B cell (primary cell): ENCODE data around the gene TMSB4X. TPM values are rescaled to one million over a fixed set of nuclear protein-coding genes. Genes with fewer than 3 reads are reported as not detected.
A peak's percentile ranks its signal among the peaks of the same experiment; 100 is the strongest.

Experiments
- ATAC-seq: fragments of 200-7000 bp; cut with Tn5 transposase; one replicate; pipeline ENCODE4 v1.10.0; 2021; ENCODE audit warnings: low read depth, mild to moderate bottlenecking, moderate number of reproducible peaks, moderate library complexity
- CTCF ChIA-PET: fragments of 350-600 bp; sonication (Branson Sonifier 250); formaldehyde crosslinking; loops from one replicate; lab custom pipeline; 2021; ENCODE audit warnings: antibody characterized with exemption, inconsistent platforms; lab: Charles Lee
- POLR2A ChIA-PET: fragments of 350-600 bp; sonication (Branson Sonifier 250); formaldehyde crosslinking; loops from one replicate; lab custom pipeline; 2021; ENCODE audit warnings: antibody characterized with exemption; lab: Charles Lee
- DNase-seq: peaks from one replicate; pipeline ENCODE4 v3.0.0; 2013
- H2AFZ ChIP-seq: 2 replicates; pipeline ENCODE4 v1.6.1; 2012; ENCODE audit warnings: mild to moderate bottlenecking, low read depth, low read length; ENCODE audit not compliant: insufficient read depth, poor library complexity, severe bottlenecking
- H3K27ac ChIP-seq, 2 donors: 1 replicate in 1 of 2; 2 replicates in 1 of 2; pipeline ENCODE4 v1.5.1; 2012 to 2013; ENCODE audit warnings: low read length in 2 of 2, mild to moderate bottlenecking in 2 of 2, moderate library complexity in 1 of 2
- H3K27me3 ChIP-seq, 4 experiments: fragments of 200-600 bp in 1 of 4; sonication (generic) in 1 of 4; replicated peaks in 1 of 4; 1 replicate in 2 of 4; 2 replicates in 2 of 4; pipeline versions ENCODE4 v1.6.1 to v1.7.0; 2013 to 2016; ENCODE audit warnings: low read length in 3 of 4, mild to moderate bottlenecking in 2 of 4, mixed read lengths in 1 of 4, moderate library complexity in 1 of 4; ENCODE audit not compliant: insufficient read depth in 4 of 4, control insufficient read depth in 3 of 4; ENCODE audit errors: control extremely low read depth in 1 of 4
- H3K36me3 ChIP-seq, 2 experiments: replicated peaks in 1 of 2; 1 replicate in 1 of 2; 2 replicates in 1 of 2; pipeline versions ENCODE4 v1.6.1 to v1.7.1; 2013; ENCODE audit warnings: low read length in 1 of 2; ENCODE audit not compliant: insufficient read depth in 2 of 2, control insufficient read depth in 1 of 2; ENCODE audit errors: control extremely low read depth in 1 of 2, extremely low read depth in 1 of 2
- H3K4me1 ChIP-seq, 2 donors: fragments of 200-600 bp in 1 of 2; sonication (generic) in 1 of 2; 1 replicate in 1 of 2; 2 replicates in 1 of 2; pipeline versions ENCODE4 v1.5.1 to v1.6.1; 2013 to 2017; ENCODE audit warnings: low read length in 2 of 2; ENCODE audit not compliant: control insufficient read depth in 2 of 2, insufficient read depth in 2 of 2
- H3K4me2 ChIP-seq: replicated peaks from 2 replicates; pipeline ENCODE3; 2012; ENCODE audit warnings: mild to moderate bottlenecking, low read depth, low read length; ENCODE audit not compliant: poor library complexity, severe bottlenecking
- H3K4me3 ChIP-seq, 5 experiments: fragments of 200-600 bp in 1 of 5; sonication (generic) in 1 of 5; 1 replicate in 3 of 5; 2 replicates in 2 of 5; pipeline versions ENCODE4 v1.5.1 to v1.7.0; 2011 to 2016; ENCODE audit warnings: low read length in 4 of 5, mild to moderate bottlenecking in 4 of 5, low read depth in 2 of 5, control low read depth in 1 of 5, moderate library complexity in 1 of 5; ENCODE audit not compliant: insufficient read depth in 1 of 5; ENCODE audit errors: control extremely low read depth in 1 of 5, extremely low read depth in 1 of 5
- H3K79me2 ChIP-seq: fragments of 200-600 bp; sonication (generic); one replicate; pipeline ENCODE4 v1.6.0; 2016; ENCODE audit warnings: low read length; ENCODE audit not compliant: control insufficient read depth, insufficient read depth
- H3K9ac ChIP-seq: fragments of 200-600 bp; sonication (generic); 2 replicates; pipeline ENCODE4 v1.6.1; 2017; ENCODE audit warnings: mild to moderate bottlenecking, low read length, moderate library complexity
- H3K9me3 ChIP-seq, 3 donors: one replicate each; pipeline versions ENCODE4 v1.6.1 to v1.7.1; 2013; ENCODE audit warnings: low read length in 2 of 3; ENCODE audit not compliant: control insufficient read depth in 2 of 3, insufficient read depth in 1 of 3; ENCODE audit errors: control extremely low read depth in 1 of 3
- H4K20me1 ChIP-seq: 2 replicates; pipeline ENCODE4 v1.6.0; 2012; ENCODE audit warnings: mild to moderate bottlenecking, low read length; ENCODE audit not compliant: insufficient read depth, control insufficient read depth, poor library complexity, severe bottlenecking
- H3K27ac Mint-ChIP-seq: one replicate; pipeline ENCODE4 v1.8.0; 2021; ENCODE audit warnings: mixed read lengths
- H3K27me3 Mint-ChIP-seq: one replicate; pipeline ENCODE4 v1.8.0; 2021; ENCODE audit warnings: mixed read lengths
- H3K4me1 Mint-ChIP-seq: one replicate; pipeline ENCODE4 v1.8.0; 2021; ENCODE audit warnings: mixed read lengths
- H3K4me3 Mint-ChIP-seq: one replicate; pipeline ENCODE4 v1.8.0; 2021; ENCODE audit warnings: mixed read lengths
- H3K9me3 Mint-ChIP-seq: one replicate; pipeline ENCODE4 v1.8.0; 2022; ENCODE audit warnings: mixed read lengths; ENCODE audit not compliant: insufficient read depth
- CTCF ChIP-seq: fragments of 200-600 bp; IDR thresholded peaks from one replicate; pipeline ENCODE4 v1.8.0; 2022; ENCODE audit warnings: antibody characterized with exemption, mild to moderate bottlenecking
- EZH2 ChIP-seq: IDR thresholded peaks from 2 replicates; pipeline ENCODE4 v1.6.1; 2012; ENCODE audit warnings: borderline replicate concordance, low read depth, mild to moderate bottlenecking, moderate library complexity, low read length; ENCODE audit not compliant: insufficient read depth, poor library complexity, severe bottlenecking
- WGBS: methylation state at CpG from one replicate; pipeline ENCODE4 v1.1.5; 2013; ENCODE audit warnings: missing lambda C conversion rate; ENCODE audit not compliant: insufficient coverage; 5-methylcytosine and 5-hydroxymethylcytosine counted together
- intact Hi-C: fragments of 100-400 bp; cut with micrococcal nuclease; formaldehyde crosslinking; loops from one replicate; pipeline ENCODE4 v1.10.0; 2022
- polyA plus RNA-seq: library from polyadenylated mRNA; depleted of rRNA; stranded (reverse); fragments of >200 nt; gene quantifications from 2 replicates; pipeline ENCODE4 v1.2.3, GENCODE V29; 2012
- total RNA-seq, 2 donors: library from RNA; stranded (reverse); fragments of 120-200 nt in 1 of 2; gene quantifications; 1 replicate in 1 of 2; 2 replicates in 1 of 2; pipeline versions ENCODE4 v1.2.3 to v1.2.4, GENCODE V29; 2013 to 2022

TMSB4X gene
- total and polyA plus RNA-seq, 2 donors (not counting 1 experiment from before 2014, with no cell fraction given): 2,550 to 4,850 TPM

GRCh38 chrX:12949205-12949926 lies 25.5 kb upstream of the TMSB4X start:
- H3K79me2 ChIP-seq: peaks cover 72% of the 10 kb centered on the region
- intact Hi-C loops: no loop called here
- Mint-ChIP-seq H3K4me3 (peak overlapping the region; percentile 75), H3K9me3 (no peaks in the 10 kb centered on the region), H3K27me3 (no peaks in the 10 kb centered on the region), H3K4me1 (peaks cover 68% of the 10 kb centered on the region), H3K27ac (peak overlapping the region; percentile 93)
- H3K4me3 ChIP-seq: no peak overlapping the region
- H3K27ac ChIP-seq: peak overlapping the region; percentile 88
- H3K27me3 ChIP-seq: no peaks in the 10 kb centered on the region
- H3K9me3 ChIP-seq: no peaks in the 10 kb centered on the region
- peaks cover 75 to 80% of the 10 kb centered on the region in 2 donors for H3K4me1 ChIP-seq
- ChIA-PET CTCF (interaction anchor here (0.8 to 7.4 kb wide), 7 partner anchors 10 to 540 kb away, joined by 3 to 214 read pairs (median 14); partner anchors contain the start of gene TMSB4X), POLR2A (interaction anchor here (1.3 to 7.9 kb wide), 3 partner anchors 26 to 539 kb away, joined by 3 to 130 read pairs (median 25); partner anchors contain the start of gene TMSB4X)
- DNase-seq (no peak), ATAC-seq (no peak)
- no CpG with 5 or more reads among the region's 5 CpGs for WGBS
- H3K9ac ChIP-seq: peak overlapping the region; percentile 22
- peak overlapping the region; percentile 71 for H3K4me2 ChIP-seq
- no peaks in the 10 kb centered on the region for H3K36me3 ChIP-seq
- H4K20me1 ChIP-seq: peaks cover 6% of the 10 kb centered on the region
- TF ChIP-seq CTCF (no peak), EZH2 (no peak)
- no peak overlapping the region for H2AFZ ChIP-seq
